Osteocyte (in vitro differentiated cells): Measurements from ENCODE around the gene SHANK1. TPM values are rescaled to one million over a fixed set of nuclear protein-coding genes. Genes with fewer than 3 reads are reported as not detected.

Experiments used
- DNase-seq: peaks from one replicate; pipeline ENCODE4 v3.0.0; 2021; ENCODE audit warnings: mixed read lengths; ENCODE audit not compliant: unreplicated experiment; ENCODE audit errors: extremely low spot score
- H3K27ac Mint-ChIP-seq: one replicate; pipeline ENCODE4 v1.8.0; 2021; ENCODE audit warnings: mild to moderate bottlenecking, mixed read lengths; ENCODE audit not compliant: unreplicated experiment
- H3K27me3 Mint-ChIP-seq: one replicate; pipeline ENCODE4 v1.8.0; 2021; ENCODE audit warnings: mixed read lengths; ENCODE audit not compliant: unreplicated experiment
- H3K36me3 Mint-ChIP-seq: one replicate; pipeline ENCODE4 v1.8.0; 2021; ENCODE audit warnings: mixed read lengths; ENCODE audit not compliant: unreplicated experiment
- H3K4me1 Mint-ChIP-seq: one replicate; pipeline ENCODE4 v1.8.0; 2021; ENCODE audit warnings: mixed read lengths; ENCODE audit not compliant: unreplicated experiment
- H3K4me3 Mint-ChIP-seq: one replicate; pipeline ENCODE4 v1.8.0; 2021; ENCODE audit warnings: mild to moderate bottlenecking, moderate library complexity, mixed read lengths; ENCODE audit not compliant: unreplicated experiment
- H3K9me3 Mint-ChIP-seq: one replicate; pipeline ENCODE4 v1.8.0; 2021; ENCODE audit warnings: mixed read lengths; ENCODE audit not compliant: unreplicated experiment
- CTCF ChIP-seq: fragments of 200-600 bp; sonication (generic); IDR thresholded peaks from 2 replicates; pipeline ENCODE4 v1.5.0; 2021; ENCODE audit warnings: antibody characterized with exemption, mild to moderate bottlenecking, moderate library complexity
- total RNA-seq: library from RNA; stranded (reverse); gene quantifications from 2 replicates; pipeline ENCODE4 v1.2.1, GENCODE V29; 2021

Gene SHANK1
- total RNA-seq, 1 donor from 2014 or later, result 0.40 TPM

GRCh38 chr19:50745221-50745620, 25.6 kb upstream of the SHANK1 start:
- no peak for TF ChIP-seq CTCF
- no peaks in the 10 kb centered on the region for H3K27me3 Mint-ChIP-seq
- no peak overlapping the region for H3K27ac Mint-ChIP-seq
- no peaks in the 10 kb centered on the region for H3K9me3 Mint-ChIP-seq
- H3K4me3 Mint-ChIP-seq, result no peak overlapping the region
- DNase-seq, result no peak
- H3K36me3 Mint-ChIP-seq, result no peaks in the 10 kb centered on the region
- no peaks in the 10 kb centered on the region for H3K4me1 Mint-ChIP-seq

- Mint-ChIP-seq H3K27me3 (peaks cover 5% of the 10 kb centered on the region), H3K27ac (no peak overlapping the region), H3K9me3 (no peaks in the 10 kb centered on the region)
Observed at GRCh38 chr19:50743537-50743936, 23.9 kb upstream of the SHANK1 start.

GRCh38 chr19:50741179-50741933, 21.8 kb upstream of the SHANK1 start:
- Mint-ChIP-seq H3K9me3 (no peaks in the 10 kb centered on the region), H3K36me3 (no peaks in the 10 kb centered on the region), H3K27me3 (peaks cover 7% of the 10 kb centered on the region), H3K4me3 (no peak overlapping the region), H3K27ac (no peak overlapping the region), H3K4me1 (no peaks in the 10 kb centered on the region)
- DNase-seq, result no peak
- no peak for TF ChIP-seq CTCF

More at GRCh38 chr19:50743537-50743936, 23.9 kb upstream of the SHANK1 start:
- Mint-ChIP-seq H3K4me3 (no peak overlapping the region), H3K4me1 (no peaks in the 10 kb centered on the region), H3K36me3 (no peaks in the 10 kb centered on the region)
- no peak for TF ChIP-seq CTCF
- DNase-seq, result no peak

- Mint-ChIP-seq H3K4me3 (no peak overlapping the region), H3K27me3 (peaks cover 8% of the 10 kb centered on the region), H3K27ac (no peak overlapping the region), H3K9me3 (no peaks in the 10 kb centered on the region), H3K36me3 (no peaks in the 10 kb centered on the region), H3K4me1 (no peaks in the 10 kb centered on the region)
- no peak for TF ChIP-seq CTCF
- no peak for DNase-seq
Observed at GRCh38 chr19:50739914-50740426, 20.4 kb upstream of the SHANK1 start.

GRCh38 chr19:50739132-50739913, 19.7 kb upstream of the SHANK1 start:
- Mint-ChIP-seq H3K36me3 (no peaks in the 10 kb centered on the region), H3K27ac (no peak overlapping the region), H3K4me3 (no peak overlapping the region), H3K27me3 (peaks cover 8% of the 10 kb centered on the region), H3K9me3 (no peaks in the 10 kb centered on the region), H3K4me1 (no peaks in the 10 kb centered on the region)
- DNase-seq, result no peak
- no peak for TF ChIP-seq CTCF
